Inferior parietal cortex (tissue), 1 donor: ENCODE measurements around the gene MVB12B.

Experiments
- DNase-seq: peaks from one replicate; pipeline ENCODE4 v3.0.0-alpha.2; 2016; ENCODE audit errors: extremely low spot score

The MVB12B gene

GRCh38 chr9:126429190-126429589 is 102.6 kb downstream of the MVB12B start:
- no peak for DNase-seq

- DNase-seq: no peak
These were observed 103.5 kb downstream of the MVB12B start for GRCh38 chr9:126430124-126430523.

- DNase-seq: no peak
These were observed 104.6 kb downstream of the MVB12B start for GRCh38 chr9:126431077-126431742.

- DNase-seq: no peak
These were observed 106.0 kb downstream of the MVB12B start for GRCh38 chr9:126432659-126433058.

GRCh38 chr9:126435105-126435504 is 108.5 kb downstream of the MVB12B start:
- DNase-seq: no peak

- DNase-seq: no peak
These were observed 109.0 kb downstream of the MVB12B start for GRCh38 chr9:126435626-126436025.

- no peak for DNase-seq
These were observed 110.1 kb downstream of the MVB12B start for GRCh38 chr9:126436545-126437267.

- no peak for DNase-seq
These were observed 110.6 kb downstream of the MVB12B start for GRCh38 chr9:126437268-126437666.

- DNase-seq: no peak
These were observed 111.1 kb downstream of the MVB12B start for GRCh38 chr9:126437701-126438100.

- DNase-seq: no peak
These were observed 112.2 kb downstream of the MVB12B start for GRCh38 chr9:126438741-126439401.

- no peak for DNase-seq
These were observed 112.8 kb downstream of the MVB12B start for GRCh38 chr9:126439402-126439765.

- DNase-seq: no peak
These were observed 113.4 kb downstream of the MVB12B start for GRCh38 chr9:126439883-126440653.

- DNase-seq: peak; percentile 70
These were observed 114.3 kb downstream of the MVB12B start for GRCh38 chr9:126440940-126441339.

- DNase-seq: no peak
These were observed 116.0 kb downstream of the MVB12B start for GRCh38 chr9:126442636-126443035.

GRCh38 chr9:126443144-126443543 is 116.5 kb downstream of the MVB12B start:
- DNase-seq: no peak

- no peak for DNase-seq
These were observed 121.5 kb downstream of the MVB12B start for GRCh38 chr9:126448136-126448535.

GRCh38 chr9:126448865-126449577 is 122.4 kb downstream of the MVB12B start:
- no peak for DNase-seq

GRCh38 chr9:126449725-126450667 is 123.4 kb downstream of the MVB12B start:
- DNase-seq: no peak

- no peak for DNase-seq
These were observed 124.1 kb downstream of the MVB12B start for GRCh38 chr9:126450668-126451205.

- DNase-seq: no peak
These were observed 124.8 kb downstream of the MVB12B start for GRCh38 chr9:126451316-126451885.
